Stimulated activated CD4-positive, alpha-beta T cell treated with anti-CD3 and anti-CD28 coated beads, Interleukin-15, amount 100 ng/mL, for 1 hour (primary cell): ENCODE data around the gene DUS1L.
A peak's percentile ranks its signal among the peaks of the same experiment; 100 is the strongest.
"Not testable (repeated sequence)": the region's sequence is repeated elsewhere in the genome, so short reads cannot be mapped to it uniquely, and the experiment has no call there.

Source experiments
- DNase-seq, 2 donors: peaks; one replicate each; pipeline ENCODE4 v3.0.0-alpha.2; 2020; ENCODE audit warnings: low read depth in 1 of 2, low spot score in 1 of 2

Gene DUS1L

DNA sequence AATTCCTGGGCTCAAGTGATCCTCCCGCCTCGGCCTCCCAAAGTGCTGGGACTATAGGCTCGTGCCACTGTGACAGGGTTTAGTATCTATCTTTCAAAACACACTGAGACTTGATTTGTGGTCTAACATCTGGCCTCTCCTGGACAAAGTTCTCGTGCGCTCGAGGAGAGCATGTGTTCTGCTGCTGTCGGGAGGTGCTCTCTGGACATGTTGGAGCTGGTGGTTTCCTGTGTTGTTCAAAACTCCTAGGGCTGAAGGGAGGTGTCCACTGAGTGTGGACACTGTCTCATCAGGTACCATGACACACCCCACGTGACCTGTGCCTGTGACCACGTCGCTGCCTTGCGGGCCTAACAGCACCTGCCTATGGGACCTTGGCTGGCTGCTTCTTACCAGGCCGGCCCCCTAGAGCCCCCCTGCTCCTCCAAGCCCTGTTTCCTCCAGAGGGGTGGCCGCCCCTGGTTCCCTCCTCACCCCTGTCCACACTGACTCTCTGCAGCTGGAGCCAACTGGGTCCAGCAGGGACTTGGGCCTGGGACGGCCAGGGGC is 19.6 kb downstream of the DUS1L start:
- DNase-seq: no peak

DNA sequence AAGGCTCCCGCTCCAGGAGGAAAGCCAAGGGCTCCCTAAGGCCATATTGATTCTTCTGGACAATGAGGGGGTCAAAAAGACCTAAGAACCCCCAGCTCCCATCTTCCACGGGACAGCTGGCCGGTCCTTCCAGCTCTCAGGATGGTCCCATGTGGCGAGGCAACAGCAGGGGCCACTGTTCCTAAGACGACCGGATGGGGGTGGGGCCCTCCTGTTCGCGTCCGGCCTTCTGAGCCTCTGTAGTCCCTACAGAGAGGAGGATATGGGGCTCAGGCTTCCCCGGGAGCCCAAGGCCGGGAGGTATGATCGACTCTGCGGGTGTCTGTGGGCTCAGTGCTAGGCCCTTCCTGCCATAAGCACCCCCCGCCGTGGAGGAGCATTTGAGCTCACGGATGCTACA is 22.1 kb downstream of the DUS1L start:
- DNase-seq: no peak

DNA sequence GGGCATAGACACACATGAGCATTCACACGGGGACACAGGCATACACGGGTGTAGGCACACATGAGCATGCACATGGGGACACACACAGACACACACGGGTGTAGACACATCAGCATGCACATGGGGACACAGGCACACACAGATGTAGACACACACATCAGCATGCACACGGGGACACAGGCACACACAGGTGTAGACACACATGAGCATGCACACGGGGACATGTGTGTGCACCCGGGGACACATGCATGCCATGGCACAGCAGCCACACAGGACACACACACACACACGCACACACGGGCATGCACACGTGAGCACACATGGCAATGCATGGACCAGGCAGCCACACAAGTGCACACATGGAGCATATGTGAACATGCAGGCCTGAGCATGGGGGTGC is 23.0 kb downstream of the DUS1L start:
- no peak for DNase-seq

DNA sequence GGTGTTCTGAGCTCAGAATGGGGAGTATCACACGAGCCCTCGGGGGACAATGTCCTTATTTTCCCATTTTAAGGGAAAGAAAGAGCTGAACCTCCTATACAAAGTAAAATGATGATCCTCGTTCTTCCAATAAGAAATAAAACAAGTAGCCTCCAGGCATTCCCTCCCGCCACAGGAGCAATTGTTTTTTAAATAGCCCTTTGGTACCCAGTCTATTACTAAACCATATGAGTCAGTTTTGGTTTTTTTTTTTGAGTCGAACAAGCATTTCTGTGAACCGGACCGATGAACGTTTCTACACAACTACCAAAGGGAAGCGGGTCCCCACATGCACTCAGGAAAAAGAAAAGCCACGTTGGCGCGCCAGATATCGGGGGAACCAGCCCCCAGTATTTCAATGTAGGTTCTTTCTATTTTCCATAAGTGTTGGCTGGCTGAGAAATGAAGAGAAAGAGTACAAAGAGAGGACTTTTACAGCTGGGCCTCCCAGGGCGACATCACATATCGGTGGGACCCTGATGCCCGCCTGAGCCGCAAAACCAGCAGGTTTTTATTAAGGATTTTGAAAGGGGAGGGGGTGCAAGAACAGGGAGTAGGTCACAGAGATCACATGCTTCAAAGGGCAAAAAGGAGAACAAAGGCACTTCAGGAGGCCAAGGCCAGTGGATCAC is 24.3 kb downstream of the DUS1L start:
- DNase-seq: no peak

DNA sequence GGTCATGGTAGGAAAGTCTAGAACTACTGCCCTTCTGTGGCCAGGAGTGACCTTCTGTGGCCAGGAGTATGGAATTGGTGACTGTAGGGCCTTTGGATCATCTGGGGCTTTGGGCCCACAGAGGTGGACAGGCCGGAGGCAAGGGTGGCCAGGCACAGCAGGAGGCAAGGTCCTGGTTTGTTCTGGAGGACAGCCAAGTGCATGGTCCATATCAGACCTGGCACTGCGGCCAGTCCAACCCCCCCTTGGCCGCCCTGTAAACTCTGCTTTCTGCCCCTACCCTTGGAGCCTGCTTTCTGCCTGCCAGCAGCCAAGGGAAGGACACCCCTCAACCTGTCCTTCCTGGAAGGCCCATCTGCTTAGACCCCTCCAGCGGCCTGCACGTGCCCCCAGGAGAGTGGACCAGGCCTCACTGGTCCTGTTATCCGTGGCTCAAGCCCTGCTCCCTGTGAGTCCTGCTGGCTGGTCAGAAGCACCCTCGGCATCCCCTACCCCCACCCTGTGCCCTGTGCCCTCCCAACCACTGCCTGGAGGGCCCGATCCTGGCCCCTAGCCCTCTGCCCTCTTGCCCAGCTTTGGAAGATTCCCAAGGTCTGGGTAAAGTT is 25.8 kb downstream of the DUS1L start:
- DNase-seq: no peak

DNA sequence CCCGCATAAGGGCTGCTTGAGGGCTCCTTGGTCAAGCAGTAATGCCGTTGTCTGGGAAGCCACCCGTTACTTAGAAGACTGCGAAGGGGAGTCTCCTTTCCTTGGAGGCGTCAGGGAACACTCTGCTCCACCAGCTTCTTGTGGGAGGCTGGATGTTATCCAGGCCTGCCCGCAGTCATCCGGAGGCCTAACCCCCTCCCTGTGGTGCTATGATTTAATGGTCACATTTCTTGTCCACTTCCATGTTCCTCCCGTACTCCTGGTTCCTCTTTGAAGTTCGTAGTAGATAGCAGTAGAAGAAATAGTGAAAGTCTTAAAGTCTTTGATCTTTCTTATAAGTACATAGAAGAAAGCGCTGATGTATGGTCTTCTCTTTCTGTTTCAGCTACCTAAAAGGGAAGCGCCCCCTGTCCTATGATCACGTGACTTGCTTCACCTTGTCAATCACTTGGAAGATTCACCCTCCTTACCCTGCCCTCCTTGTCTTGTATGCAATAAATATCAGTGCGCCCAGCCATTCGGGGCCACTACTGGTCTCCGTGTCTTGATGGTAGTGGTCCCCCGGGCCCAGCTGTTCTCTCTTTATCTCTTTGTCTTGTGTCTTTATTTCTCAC is 26.7 kb downstream of the DUS1L start:
- DNase-seq: not testable (repeated sequence)

DNA sequence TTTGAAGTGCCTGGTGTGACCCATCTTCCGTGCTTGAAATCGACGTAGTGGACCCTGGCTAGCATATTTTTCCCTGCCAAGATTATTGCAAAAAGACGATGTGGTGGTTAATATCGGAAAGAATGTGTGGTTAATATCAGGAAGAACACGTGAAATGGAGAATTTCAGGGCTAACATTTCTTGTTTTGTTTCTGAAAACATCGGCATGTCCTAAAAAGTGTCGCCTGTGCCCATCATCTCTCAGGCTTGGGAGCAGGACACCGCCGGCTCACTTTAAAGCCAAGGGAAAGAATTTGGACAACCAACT is 27.8 kb downstream of the DUS1L start:
- no peak for DNase-seq

DNA sequence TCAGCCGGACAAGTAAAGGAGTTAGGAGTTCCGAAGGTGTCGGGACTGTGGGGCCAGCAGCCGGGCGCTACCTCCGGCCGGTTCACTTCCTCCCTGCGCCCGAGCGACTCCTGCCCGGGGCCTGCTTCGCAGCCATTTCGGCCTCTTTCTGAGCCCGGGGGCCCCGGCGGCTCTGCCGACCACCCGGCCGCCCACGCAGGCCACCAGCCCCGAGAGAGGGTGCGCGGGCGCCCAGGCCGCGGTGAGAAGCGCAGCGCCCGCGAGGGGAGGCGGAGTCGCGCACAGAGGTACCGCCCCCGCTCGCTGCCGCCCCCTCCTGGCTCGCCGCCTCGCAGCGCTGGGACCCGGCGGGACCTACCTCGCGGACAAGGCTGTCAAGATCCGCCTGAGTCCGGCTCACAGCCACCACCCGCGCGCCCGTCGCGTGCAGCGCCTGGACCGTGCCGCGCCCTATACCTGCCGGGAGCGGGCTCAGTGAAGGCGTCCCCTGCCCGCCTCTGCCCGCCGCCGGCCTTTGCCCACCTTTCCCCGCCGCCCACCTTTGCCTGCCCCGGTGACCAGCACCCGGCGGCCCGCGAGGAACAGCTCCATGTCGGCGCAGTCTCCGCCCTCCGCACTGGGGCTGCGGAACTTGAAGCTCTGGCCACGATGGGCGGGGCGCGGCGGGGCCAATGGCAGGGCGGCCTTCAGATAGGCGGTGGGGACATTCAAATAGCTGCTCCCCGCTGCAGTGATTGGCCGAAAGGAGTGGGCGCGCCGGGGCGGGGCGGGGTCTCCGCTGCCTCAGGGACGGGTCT is 28.3 kb downstream of the DUS1L start, which contains the start of gene DCXR:
Gene DCXR, minus strand, starts transcription at position 606 of the 797 bp plus-strand sequence. Its CDS starts 15 bp downstream, at position 591.
- peak; percentile 86 to 89 for DNase-seq

DNA sequence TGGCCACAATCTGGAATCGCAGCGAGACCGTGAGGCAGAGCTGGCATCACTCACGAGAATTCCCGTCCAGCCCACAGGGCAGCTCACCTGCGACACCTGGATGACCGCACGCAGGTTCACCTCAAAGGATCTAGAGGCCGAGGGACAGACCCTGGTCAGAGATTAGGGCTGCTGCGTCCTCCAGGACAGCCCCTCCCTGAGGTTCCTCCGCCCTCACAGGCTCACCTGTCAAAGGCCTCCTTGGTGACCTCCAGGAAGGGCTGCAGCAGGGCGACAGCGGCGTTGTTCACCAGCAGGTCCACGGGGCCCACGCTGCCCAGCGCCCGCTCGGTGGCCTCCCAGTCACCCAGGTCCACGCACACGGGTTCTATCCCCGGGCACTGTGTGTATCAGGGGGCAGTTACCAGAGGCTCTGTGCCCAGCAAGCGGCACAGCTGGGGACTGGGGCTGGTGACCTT is 28.9 kb downstream of the DUS1L start:
- DNase-seq: no peak

DNA sequence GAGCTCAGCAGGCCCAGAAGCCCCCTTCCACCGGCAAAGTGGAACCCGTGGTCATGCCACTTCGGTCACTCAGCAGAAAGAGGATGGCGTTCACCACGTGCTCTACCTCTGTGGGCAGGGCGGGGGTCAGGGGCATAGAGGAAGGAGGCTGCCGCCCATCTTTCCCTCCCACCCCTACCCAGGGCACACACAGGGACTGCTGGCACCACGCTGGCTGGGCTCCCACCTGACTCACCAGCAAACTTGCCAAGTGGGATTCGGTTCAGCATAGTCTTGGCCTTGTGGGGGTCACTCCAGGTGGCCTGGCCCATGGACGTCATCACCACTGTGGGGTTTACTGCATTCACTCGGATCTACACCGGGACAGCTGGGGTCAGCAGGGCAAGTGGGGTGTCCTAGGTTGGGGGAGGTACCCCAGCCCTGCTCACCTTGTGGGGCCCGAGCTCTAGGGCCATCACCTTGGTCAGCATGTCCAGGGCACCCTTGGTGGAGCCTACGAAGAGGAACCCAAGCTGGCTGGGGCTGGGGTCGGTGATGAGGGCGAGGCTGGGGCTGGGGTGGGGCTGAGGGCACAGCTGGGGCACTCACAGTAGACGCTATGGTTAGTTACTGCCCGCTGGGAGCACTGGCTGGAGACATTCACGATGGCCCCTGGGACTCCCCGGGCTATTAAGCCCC is 29.5 kb downstream of the DUS1L start:
- DNase-seq: no peak

DNA sequence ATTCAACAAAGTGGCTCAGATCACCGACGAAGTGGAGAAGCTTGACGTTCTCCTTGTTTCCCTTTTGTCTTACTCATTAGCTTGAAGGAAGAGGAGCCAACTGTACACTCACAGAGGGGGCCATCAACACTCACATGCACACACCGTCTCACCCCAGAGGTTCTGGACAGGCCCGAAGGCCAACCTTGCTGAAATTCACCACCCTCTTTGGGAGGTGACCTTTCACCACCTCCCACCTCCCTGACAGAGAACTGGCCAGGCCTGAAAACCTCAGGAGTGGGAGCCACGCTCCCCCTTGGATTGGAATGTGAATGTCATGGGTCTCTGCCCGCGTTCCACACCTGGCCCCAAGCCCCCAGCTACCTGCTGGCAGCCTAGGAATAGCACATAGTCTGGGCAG is 30.1 kb downstream of the DUS1L start:
- DNase-seq: no peak

DNA sequence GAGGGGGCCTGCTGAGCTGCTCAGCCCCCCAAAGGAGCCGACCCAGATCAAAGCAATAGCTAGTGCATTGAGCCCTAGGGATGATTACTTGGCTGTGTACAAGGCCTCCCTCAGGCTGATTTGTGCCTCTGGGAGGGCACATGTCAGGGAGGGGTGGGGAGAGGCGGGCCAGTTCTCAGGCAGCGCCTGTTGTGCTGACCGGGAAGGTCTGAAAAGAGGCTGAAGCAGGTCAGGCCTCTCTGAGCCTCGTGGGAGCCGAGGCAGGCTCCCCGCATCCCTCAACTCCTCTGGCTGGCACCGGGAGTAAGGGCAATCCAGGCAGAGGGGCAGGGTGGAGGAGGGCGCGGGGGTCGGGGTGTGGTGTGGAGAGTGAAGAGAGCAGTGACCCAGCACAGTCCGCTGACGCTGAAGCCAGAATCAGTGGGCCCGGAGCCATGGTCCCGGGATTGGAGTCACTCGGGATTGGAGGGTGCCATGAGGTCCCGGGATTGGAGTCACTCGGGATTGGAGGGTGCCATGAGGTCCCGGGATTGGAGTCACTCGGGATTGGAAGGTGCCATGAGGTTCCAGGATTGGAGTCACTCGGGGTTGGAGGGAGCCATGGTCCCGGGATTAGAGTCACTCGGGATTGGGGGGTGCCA is 31.1 kb downstream of the DUS1L start:
- DNase-seq: no peak

DNA sequence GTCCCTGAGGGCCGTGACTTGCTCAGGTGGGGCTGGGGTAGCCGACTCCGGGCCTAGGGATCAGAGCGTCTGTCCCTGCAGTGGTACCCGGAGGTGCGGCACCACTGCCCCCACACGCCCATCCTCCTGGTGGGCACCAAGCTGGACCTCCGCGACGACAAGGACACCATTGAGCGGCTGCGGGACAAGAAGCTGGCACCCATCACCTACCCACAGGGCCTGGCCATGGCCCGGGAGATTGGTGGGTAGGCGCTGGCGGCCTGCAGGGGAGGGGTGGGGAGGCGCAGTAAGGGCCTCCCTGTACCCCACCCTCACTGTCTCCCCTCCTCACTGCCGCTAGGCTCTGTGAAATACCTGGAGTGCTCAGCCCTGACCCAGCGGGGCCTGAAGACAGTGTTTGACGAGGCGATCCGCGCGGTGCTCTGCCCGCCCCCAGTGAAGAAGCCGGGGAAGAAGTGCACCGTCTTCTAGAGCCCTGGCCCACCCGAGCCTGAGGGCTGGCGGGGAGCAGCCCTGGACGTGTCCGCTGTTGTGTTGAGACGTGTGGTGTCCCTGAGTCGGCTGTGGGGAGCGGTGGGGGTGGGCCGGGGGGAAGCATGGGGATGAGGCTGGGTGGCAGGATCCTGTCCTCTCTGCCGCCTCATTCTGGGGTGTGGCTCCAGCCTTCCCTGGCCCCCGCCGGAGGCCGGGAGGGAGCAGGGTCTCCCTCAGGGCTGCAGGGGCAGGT is 32.1 kb downstream of the DUS1L start:
- DNase-seq: no peak

DNA sequence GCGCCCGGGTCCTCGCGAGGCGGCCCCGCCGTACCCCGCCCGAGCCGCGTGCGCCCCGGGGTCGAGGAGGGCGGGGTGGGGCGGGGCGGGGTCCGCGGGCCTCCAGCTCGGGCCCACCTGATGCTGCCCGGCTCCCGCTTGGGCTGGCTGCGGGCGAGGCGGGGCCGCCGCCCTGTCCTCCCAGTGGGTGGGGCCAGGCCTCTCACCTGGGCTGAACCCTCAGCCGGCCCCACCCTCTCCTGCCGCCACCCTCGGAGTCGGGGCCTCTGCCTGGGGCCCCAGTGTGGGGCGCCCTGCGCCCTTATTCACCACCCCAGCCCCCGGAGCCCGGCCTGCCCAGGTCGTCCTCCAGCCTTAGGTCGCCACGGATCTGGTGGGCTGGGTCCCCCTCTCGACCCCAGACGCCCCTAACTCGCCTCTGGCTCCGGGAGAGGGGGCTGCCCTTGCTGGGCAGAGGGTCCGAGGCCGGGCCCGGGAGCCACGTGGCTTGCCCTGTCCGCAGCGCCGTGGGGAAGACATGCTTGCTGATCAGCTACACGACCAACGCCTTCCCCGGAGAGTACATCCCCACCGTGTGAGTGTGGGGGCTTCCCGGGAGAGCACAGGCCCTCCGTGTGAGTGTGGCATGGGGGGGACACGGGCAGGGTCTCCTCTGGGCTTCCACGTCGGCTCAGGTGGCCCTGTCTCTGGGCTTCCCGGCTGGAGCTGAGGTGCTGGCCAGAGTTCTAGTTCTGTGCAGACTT is 33.5 kb downstream of the DUS1L start:
- no peak for DNase-seq

DNA sequence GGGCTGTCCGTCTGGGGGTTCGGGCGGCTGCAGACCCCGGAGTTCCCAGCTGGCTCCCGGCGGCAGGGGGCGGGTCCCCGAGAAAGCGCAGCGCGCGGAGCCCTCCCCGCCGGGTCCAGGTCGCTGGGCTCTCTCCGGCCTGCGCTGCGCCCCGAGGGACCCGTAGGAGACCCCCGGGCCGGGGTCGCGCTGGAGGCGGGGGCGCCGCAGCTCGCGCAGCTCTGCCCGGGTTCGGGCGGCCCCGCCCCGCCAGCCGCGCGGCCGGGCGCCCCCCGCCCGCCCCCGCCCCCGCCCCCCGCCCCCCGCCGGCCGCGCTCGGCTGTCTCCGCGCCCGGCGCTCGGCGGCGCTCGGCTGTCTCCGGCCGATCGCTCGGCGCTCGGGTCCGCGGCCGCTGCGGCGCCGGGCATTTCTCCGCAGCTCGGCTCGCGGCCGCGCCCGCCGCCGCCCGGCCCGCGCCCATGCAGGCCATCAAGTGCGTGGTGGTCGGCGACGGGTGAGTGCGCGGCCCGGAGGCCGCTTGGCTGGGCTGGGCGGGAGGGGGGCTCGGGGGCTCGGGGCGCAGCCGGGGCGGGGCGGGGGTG is 34.2 kb downstream of the DUS1L start, which contains the start of gene RAC3:
Gene RAC3, plus strand, starts transcription at position 376 of the 582 bp plus-strand sequence. Its CDS starts 84 bp downstream, at position 460.
- DNase-seq: no peak

DNA sequence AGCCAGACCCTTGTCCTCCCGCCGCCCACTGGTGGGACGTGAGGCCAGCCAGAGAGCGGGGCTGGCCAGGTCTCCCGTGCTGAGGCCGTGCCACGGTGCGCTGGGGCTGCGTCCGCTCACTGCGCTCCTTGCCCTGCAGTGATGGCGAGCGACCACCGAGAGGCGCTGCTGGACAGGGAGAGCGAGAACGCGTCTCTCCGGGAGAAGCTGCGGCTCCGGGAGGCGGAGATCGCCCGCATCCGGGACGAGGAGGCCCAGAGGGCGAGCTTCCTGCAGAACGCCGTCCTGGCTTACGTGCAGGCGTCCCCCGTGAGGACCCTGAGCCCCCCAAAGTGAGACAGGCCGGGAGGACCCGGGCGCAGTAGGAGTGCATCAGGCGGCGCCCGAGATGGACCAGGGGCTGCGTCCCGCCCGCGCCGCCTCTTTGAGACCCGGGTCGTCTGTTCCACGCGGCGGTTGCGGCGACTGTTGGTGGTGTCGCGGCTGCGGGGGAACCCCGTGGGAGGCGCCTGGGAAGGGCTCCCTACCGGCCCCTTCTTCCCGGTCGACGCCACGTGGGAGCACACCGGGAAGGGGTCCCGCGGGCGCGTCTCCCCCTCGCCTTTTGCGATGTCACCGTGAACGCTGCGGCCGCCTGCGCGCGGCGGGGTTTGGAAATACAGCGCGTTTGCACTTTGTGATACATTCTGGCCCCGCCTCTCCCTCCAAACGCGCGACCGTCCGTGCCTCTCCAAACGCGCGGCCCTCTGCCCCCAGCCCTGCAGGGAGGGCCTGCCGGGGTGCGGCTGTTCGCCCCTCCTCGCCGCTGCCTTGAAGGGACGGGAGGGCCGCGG is 34.9 kb downstream of the DUS1L start:
- peak; percentile 69 for DNase-seq

DNA sequence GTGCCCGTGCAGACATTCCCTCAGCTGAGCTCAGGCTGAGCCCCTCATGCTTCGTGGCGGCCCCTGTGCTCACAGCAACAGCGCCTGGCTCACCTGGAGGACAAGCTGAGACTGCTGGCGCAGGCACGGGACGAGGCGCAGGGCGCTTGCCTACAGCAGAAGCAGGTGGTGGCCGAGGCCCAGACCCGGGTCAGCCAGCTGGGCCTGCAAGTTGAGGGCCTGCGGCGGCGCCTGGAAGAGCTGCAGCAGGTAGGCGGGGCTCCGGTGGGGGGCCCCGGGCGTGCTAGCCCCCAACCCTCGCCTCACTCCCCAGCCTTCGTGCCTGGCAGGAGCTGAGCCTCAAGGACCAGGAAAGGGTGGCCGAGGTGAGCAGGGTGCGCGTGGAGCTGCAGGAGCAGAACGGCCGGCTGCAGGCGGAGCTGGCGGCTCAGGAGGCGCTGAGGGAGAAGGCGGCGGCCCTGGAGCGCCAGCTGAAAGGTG is 35.6 kb downstream of the DUS1L start:
- DNase-seq: no peak

DNA sequence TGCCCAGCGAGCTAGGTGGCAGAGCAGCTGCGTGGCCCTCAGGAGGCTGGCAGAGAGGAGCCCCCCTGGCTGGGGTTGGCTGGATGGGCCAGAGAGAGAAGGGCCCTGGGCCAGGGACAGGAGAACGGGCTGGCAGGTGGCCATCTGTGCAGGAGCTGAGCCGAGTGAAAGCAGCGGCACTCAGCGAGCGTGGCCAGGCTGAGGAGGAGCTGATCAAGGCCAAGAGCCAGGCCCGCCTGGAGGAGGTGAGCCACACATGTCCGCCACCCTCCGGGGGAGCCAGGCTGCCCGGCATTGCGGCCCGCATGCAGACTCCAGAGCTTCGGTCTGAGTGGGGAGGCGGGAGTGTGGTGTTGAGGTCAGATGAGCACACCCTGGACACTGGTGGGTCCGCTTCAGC is 36.2 kb downstream of the DUS1L start:
- DNase-seq: no peak
